MM.1S (cell line): ENCODE measurements around the gene SP140L.

Source experiments
- DNase-seq: peaks from one replicate; pipeline ENCODE4 v3.0.0-alpha.2; 2015
- H2AFZ ChIP-seq: fragments of 300-600 bp; sonication (generic); 2 replicates; pipeline ENCODE4 v1.6.0; 2016; ENCODE audit warnings: antibody characterized with exemption, low read length
- H3F3A ChIP-seq: fragments of 300-600 bp; sonication (generic); 2 replicates; pipeline ENCODE4 v1.6.1; 2016; ENCODE audit warnings: mild to moderate bottlenecking, antibody characterized with exemption, low read length, moderate library complexity, mixed read lengths; ENCODE audit not compliant: insufficient read depth
- H3K27ac ChIP-seq: fragments of 300-600 bp; sonication (generic); 2 replicates; pipeline ENCODE4 v1.5.1; 2016; ENCODE audit warnings: mild to moderate bottlenecking, low read length
- H3K27me3 ChIP-seq: fragments of 300-600 bp; sonication (generic); replicated peaks from 2 replicates; pipeline ENCODE4 v1.6.0; 2016; ENCODE audit warnings: low read length; ENCODE audit not compliant: insufficient read depth
- H3K36me3 ChIP-seq: fragments of 300-600 bp; sonication (generic); replicated peaks from 2 replicates; pipeline ENCODE4 v1.6.1; 2016; ENCODE audit warnings: mild to moderate bottlenecking, low read length, mixed read lengths; ENCODE audit not compliant: insufficient read depth
- H3K4me1 ChIP-seq: fragments of 300-600 bp; sonication (generic); 2 replicates; pipeline ENCODE4 v1.6.1; 2016; ENCODE audit warnings: low read length, mixed read lengths
- H3K4me2 ChIP-seq: fragments of 300-600 bp; sonication (generic); 2 replicates; pipeline ENCODE4 v1.6.0; 2016; ENCODE audit warnings: low read depth, low read length
- H3K4me3 ChIP-seq: fragments of 300-600 bp; sonication (generic); 2 replicates; pipeline ENCODE4 v1.5.1; 2016; ENCODE audit warnings: low read length, mixed read lengths
- H3K79me2 ChIP-seq: fragments of 300-600 bp; sonication (generic); 2 replicates; pipeline ENCODE4 v1.6.1; 2016; ENCODE audit warnings: mixed run types, low read length, mixed read lengths
- H3K9ac ChIP-seq: fragments of 300-600 bp; sonication (generic); 2 replicates; pipeline ENCODE4 v1.6.1; 2016; ENCODE audit warnings: low read length, mixed read lengths
- H3K9me2 ChIP-seq: fragments of 300-600 bp; sonication (generic); replicated peaks from 2 replicates; pipeline ENCODE4 v1.6.1; 2016; ENCODE audit warnings: mild to moderate bottlenecking, low read length, mixed read lengths; ENCODE audit not compliant: insufficient read depth
- H3K9me3 ChIP-seq: fragments of 300-600 bp; sonication (generic); replicated peaks from 2 replicates; pipeline ENCODE4 v1.6.1; 2016; ENCODE audit warnings: mild to moderate bottlenecking, low read length, mixed read lengths; ENCODE audit not compliant: insufficient read depth
- H4K20me1 ChIP-seq: fragments of 300-600 bp; sonication (generic); 2 replicates; pipeline ENCODE4 v1.6.1; 2016; ENCODE audit warnings: mild to moderate bottlenecking, low read length, moderate library complexity, mixed read lengths; ENCODE audit not compliant: insufficient read depth
- EZH2 ChIP-seq: fragments of 300-600 bp; sonication (generic); optimal IDR thresholded peaks from 2 replicates; pipeline ENCODE3; 2017; ENCODE audit warnings: low read depth, mild to moderate bottlenecking, antibody characterized with exemption, low read length, mixed read lengths
- EZH2phosphoT487 ChIP-seq: fragments of 300-600 bp; sonication (generic); IDR thresholded peaks from 2 replicates; pipeline ENCODE4 v1.6.1; 2018; ENCODE audit warnings: antibody characterized with exemption, low read length
- TF ChIP-seq, protein P1 (sequence below): fragments of 300-600 bp; sonication (generic); IDR thresholded peaks from 2 replicates; pipeline ENCODE4 v1.5.1; 2016; ENCODE audit warnings: antibody characterized with exemption, low read length, mixed read lengths

SP140L gene

DNA sequence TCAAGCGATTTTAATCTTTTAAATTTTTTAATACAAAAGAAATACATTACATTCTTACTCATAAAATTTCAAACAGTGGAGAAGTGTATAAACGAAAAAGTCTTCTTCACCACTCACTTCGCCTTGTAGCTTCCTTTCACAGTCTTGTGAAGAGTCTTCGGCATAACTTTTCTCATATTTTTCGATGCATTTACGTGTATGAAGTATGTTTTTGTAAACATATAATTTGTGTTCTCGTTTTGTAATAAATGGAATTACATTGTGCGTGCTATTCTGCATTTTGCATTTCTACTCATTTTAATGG is 1.1 kb downstream of the SP140L start:
- Histone ChIP-seq H3F3A (peaks cover 15% of the 10 kb centered on the region), H3K79me2 (peaks cover 54% of the 10 kb centered on the region), H3K9me3 (no peaks in the 10 kb centered on the region), H2AFZ (no peak overlapping the region), H3K9me2 (no peaks in the 10 kb centered on the region), H3K4me2 (peak overlapping the region; percentile 95; the same call in 1 of the 2 replicates), H3K27ac (no peak overlapping the region), H4K20me1 (no peaks in the 10 kb centered on the region), H3K27me3 (no peaks in the 10 kb centered on the region), H3K9ac (no peak overlapping the region; the same call in 1 of the 2 replicates), H3K4me3 (peak overlapping the region; percentile 64), H3K36me3 (no peaks in the 10 kb centered on the region; the same call in none of the 2 replicates), H3K4me1 (peaks cover 4% of the 10 kb centered on the region; the same call in 1 of the 2 replicates)
- TF ChIP-seq, protein P1, sequence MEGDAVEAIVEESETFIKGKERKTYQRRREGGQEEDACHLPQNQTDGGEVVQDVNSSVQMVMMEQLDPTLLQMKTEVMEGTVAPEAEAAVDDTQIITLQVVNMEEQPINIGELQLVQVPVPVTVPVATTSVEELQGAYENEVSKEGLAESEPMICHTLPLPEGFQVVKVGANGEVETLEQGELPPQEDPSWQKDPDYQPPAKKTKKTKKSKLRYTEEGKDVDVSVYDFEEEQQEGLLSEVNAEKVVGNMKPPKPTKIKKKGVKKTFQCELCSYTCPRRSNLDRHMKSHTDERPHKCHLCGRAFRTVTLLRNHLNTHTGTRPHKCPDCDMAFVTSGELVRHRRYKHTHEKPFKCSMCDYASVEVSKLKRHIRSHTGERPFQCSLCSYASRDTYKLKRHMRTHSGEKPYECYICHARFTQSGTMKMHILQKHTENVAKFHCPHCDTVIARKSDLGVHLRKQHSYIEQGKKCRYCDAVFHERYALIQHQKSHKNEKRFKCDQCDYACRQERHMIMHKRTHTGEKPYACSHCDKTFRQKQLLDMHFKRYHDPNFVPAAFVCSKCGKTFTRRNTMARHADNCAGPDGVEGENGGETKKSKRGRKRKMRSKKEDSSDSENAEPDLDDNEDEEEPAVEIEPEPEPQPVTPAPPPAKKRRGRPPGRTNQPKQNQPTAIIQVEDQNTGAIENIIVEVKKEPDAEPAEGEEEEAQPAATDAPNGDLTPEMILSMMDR: no peak
- TF ChIP-seq EZH2 (no peak), EZH2phosphoT487 (no peak)
- DNase-seq: no peak

DNA sequence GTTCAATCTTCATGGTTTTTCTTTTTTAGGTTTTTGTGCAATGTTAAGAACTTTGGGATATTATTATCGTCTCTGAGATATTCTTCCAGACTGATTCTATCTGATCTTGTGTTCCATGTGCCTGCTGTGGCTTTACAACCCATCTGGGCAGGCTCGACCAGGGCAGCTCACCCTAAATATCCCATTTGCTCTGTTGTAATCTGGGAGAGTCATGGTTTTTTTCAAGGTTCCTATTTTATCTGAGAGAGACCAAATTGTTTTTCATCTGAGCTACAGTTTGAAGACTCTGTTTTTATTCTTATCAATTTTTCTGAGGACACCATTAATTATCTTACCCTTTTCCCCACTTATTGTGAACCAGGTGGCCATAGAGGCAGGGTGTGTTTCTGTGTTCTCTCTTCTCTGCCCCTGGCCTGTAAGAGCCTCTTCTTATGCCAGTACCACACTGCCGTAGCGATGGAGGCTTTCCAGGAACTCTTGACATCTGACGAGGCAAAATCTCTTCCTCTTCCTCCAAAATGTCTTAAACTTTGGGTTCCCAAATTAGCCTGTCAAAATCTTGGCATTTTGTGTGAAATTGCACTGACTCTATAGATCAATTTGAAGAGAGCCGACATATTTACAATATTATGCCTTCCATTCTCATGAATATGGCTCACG is 3.1 kb downstream of the SP140L start:
- Histone ChIP-seq H3K9ac (no peak overlapping the region), H3K4me2 (no peak overlapping the region), H3K27ac (no peak overlapping the region), H3K9me2 (no peaks in the 10 kb centered on the region), H3K27me3 (no peaks in the 10 kb centered on the region), H3K4me1 (peaks cover 4% of the 10 kb centered on the region; the same call in 1 of the 2 replicates), H3K79me2 (peaks cover 65% of the 10 kb centered on the region), H3F3A (peaks cover 15% of the 10 kb centered on the region), H3K9me3 (no peaks in the 10 kb centered on the region), H3K4me3 (no peak overlapping the region), H3K36me3 (no peaks in the 10 kb centered on the region; the same call in none of the 2 replicates), H4K20me1 (no peaks in the 10 kb centered on the region), H2AFZ (no peak overlapping the region)
- no peak for DNase-seq
- TF ChIP-seq, protein P1: no peak
- TF ChIP-seq EZH2 (no peak), EZH2phosphoT487 (no peak)

DNA sequence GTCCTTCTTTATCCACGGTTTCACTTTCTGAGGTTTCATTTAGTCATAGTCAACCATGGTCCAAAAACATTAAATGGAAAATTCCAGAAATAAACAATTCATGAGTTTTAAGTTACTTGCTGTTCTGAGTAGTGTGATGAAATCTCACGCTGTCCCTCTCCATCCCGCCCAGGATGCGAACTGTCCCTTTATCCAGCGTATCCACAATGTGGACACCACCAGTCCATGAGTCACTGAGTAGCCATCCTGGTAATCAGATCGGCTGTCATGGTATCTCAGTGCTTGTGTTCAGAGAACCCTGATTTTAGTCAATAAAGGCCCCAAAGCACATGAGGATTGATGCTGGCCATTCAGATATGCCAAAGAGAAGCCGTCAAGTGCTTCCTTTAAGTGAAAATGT is 3.7 kb downstream of the SP140L start:
- H3F3A ChIP-seq: peaks cover 15% of the 10 kb centered on the region
- H3K27me3 ChIP-seq: no peaks in the 10 kb centered on the region
- no peak overlapping the region for H3K4me3 ChIP-seq
- TF ChIP-seq EZH2 (no peak), EZH2phosphoT487 (no peak)
- TF ChIP-seq, protein P1: no peak
- H3K9ac ChIP-seq: no peak overlapping the region
- H2AFZ ChIP-seq: no peak overlapping the region
- H4K20me1 ChIP-seq: no peaks in the 10 kb centered on the region
- no peak overlapping the region for H3K4me2 ChIP-seq
- no peak overlapping the region for H3K27ac ChIP-seq
- no peaks in the 10 kb centered on the region for H3K9me2 ChIP-seq
- H3K36me3 ChIP-seq: no peaks in the 10 kb centered on the region; the same call in none of the 2 replicates
- peaks cover 72% of the 10 kb centered on the region for H3K79me2 ChIP-seq
- DNase-seq: no peak
- H3K9me3 ChIP-seq: no peaks in the 10 kb centered on the region
- peaks cover 4% of the 10 kb centered on the region; the same call in 1 of the 2 replicates for H3K4me1 ChIP-seq
